Measurements from ENCODE around the gene ETF1.
"Not testable (repeated sequence)": the region's sequence is repeated elsewhere in the genome, so short reads cannot be mapped to it uniquely, and the experiment has no call there.

ETF1 gene

DNA sequence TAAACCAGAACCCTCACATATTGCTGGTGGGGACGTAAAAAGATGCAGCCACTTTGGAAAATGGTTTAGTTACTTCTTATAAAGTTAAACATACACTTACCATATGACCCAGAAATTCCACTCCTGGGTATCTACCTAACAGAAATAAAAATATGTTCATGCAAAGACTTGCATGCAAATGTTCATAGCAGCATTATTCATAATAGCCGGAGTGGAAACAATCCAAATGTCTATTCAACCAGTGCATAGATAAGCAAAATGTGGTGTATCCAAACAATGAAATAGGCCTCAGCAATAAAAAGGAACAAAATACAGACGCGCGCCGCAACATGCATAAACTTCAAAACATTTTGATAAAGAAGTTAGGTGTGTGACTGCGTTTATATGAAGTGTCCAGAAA, 66.1 kb downstream of the ETF1 start:
- no peak for FAIRE-seq

DNA sequence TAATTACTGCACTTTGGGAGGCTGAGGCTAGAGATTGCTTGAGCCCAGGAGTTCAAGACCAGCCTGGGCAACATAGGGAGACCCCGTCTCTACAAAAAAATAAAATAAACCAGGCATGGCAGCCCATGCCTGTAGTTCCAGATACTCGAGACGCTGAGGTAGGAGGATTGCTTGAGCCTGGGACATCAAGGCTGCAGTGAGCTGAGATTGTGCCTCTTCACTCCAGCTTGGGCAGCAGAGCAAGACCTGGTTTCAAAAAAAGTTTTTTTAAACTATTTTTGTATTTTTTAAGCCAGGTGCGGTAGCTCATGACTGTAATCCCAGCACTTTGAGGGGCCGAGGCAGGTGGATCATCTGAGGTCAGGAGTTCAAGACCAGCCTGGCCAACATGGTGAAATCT, 69.9 kb downstream of the ETF1 start:
- not testable (repeated sequence) for FAIRE-seq

DNA sequence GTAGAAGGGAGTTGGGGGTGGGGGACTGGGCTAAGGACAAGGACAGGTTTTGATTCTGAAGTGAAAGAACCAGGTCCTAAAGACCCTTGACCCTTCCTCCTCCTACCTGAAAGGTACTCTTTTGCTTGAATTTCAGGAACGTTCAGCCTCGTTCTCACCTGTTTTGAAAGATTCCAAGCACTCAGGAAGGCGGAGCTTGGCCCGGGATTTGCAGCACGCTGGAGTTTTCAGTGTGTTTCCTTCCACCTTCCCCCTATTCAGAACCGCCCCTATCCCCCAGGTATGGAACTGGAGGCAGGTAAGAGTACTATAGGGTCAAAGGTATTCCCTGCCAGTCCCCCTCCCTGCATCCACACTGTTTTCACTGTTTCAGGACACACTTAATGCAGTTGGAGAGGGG, 70.7 kb downstream of the ETF1 start:
- no peak for FAIRE-seq

DNA sequence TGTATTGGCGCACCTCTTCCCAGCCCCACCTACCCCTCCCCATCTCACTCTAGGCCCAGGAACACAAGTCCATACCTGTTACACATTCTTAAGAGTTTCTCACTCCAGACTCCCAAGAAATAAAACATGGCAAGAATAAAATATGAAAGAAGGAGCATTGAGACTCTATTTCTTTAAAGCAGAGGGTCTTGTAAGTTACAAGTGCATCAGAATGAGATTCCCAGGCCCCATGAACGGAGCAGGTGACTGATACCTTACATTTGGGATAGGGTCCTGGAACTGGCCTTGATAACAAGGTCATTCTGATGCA, 72.0 kb downstream of the ETF1 start:
- no peak for FAIRE-seq

DNA sequence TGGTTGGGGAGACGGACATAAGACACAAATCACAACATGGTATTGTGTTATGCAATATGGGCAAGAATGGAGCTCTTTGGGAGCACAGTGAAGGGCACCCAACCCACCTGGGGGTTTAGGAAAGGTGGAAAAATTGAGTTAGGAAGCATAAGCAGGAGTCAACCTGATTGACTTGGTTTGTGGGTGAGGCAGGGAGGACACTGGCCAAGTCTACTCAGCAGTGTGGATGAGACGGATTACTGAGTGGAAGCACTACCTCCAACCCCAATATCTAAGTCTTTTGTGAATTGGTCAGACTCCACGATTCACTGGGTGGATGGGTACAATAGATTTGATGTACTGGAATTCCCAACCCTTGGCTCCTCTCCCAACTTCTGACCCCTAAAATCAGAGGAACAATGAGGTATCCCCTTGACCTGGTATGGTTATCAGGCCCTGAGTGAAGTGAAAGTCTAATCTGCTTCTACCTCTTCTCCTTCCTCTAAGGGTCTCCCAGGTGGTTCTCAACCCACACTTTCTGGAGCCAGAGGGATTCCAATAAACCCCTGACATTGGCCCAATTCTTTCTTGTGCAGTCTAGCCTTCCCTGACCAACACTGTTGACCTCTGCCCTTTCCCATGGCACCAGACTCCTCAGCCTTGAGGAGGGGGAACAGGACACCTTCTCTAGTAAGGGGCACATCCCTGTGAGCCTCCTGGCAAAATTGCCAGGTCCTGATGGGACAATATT, 72.5 kb downstream of the ETF1 start:
- FAIRE-seq: no peak

DNA sequence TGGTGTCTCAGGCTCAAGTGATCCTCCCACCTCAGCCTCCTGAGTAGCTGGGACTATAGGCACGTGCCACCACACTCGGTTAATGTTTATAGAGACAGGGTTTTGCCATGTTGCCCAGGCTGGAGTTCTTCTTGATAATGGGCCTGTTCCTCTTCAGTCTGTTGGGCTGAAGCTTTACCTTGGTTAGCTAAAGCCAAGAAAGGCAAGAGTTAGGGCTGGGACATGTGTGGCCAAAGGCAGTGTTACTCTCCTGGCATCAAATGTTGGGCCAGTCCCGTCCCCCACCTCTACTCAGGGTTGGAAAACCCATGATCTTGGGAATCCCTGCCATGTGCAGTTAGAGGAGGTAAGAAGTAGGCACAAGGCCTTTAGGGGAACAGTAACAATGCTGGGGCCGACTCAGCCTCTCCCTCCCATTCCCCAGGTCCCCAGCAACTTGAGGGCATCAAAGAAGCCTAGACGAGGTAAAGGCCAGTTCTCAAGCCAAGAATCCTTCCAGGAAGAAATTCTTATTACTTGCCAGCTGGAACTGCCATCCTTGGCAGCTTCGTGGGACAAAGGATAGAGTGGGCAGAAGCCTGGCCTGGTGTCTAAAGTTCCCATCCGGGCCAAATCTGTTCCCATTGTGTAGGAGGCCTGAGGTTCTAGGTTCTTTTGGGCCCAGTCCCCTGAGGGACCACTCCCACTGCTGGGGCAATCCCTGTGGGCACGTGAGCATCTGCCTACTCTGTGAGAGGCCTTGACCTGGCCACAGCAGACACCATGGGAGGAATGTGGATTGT, 73.3 kb downstream of the ETF1 start:
- FAIRE-seq: no peak

DNA sequence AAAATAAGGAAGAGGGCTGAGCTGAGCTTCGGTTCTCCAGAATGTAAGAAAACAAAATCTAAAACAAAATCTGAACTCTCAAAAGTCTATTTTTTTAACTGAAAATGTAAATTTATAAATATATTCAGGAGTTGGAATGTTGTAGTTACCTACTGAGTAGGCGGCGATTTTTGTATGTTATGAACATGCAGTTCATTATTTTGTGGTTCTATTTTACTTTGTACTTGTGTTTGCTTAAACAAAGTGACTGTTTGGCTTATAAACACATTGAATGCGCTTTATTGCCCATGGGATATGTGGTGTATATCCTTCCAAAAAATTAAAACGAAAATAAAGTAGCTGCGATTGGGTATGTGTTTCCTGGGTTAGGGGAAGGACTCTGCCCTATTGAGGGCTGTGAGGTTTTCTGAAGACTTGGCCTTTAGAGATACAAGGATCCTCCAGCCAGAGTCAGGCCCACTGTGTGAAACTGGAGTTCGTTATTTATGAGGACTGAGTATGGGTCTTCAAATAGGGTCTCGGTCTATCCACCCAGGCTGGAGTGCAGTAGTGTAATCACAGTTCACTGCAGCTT, 74.0 kb downstream of the ETF1 start:
- no peak for FAIRE-seq

DNA sequence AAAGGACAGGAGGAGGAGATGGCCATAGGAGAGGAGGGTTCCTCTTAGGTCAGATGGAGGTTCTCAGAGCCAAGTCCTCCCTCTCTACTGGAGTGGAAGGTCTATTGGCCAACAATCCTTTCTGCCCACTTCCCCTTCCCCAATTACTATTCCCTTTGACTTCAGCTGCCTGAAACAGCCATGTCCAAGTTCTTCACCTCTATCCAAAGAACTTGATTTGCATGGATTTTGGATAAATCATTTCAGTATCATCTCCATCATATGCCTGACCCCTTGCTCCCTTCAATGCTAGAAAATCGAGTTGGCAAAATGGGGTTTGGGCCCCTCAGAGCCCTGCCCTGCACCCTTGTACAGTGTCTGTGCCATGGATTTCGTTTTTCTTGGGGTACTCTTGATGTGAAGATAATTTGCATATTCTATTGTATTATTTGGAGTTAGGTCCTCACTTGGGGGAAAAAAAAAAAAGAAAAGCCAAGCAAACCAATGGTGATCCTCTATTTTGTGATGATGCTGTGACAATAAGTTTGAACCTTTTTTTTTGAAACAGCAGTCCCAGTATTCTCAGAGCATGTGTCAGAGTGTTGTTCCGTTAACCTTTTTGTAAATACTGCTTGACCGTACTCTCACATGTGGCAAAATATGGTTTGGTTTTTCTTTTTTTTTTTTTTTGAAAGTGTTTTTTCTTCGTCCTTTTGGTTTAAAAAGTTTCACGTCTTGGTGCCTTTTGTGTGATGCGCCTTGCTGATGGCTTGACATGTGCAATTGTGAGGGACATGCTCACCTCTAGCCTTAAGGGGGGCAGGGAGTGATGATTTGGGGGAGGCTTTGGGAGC, 74.7 kb downstream of the ETF1 start:
- no peak for FAIRE-seq

DNA sequence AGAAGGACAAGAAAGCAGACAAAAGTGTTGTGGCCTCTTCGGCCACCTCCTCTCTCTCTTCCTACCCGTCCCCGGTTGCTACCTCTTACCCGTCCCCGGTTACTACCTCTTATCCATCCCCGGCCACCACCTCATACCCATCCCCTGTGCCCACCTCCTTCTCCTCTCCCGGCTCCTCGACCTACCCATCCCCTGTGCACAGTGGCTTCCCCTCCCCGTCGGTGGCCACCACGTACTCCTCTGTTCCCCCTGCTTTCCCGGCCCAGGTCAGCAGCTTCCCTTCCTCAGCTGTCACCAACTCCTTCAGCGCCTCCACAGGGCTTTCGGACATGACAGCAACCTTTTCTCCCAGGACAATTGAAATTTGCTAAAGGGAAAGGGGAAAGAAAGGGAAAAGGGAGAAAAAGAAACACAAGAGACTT, 75.3 kb downstream of the ETF1 start:
- no peak for FAIRE-seq

DNA sequence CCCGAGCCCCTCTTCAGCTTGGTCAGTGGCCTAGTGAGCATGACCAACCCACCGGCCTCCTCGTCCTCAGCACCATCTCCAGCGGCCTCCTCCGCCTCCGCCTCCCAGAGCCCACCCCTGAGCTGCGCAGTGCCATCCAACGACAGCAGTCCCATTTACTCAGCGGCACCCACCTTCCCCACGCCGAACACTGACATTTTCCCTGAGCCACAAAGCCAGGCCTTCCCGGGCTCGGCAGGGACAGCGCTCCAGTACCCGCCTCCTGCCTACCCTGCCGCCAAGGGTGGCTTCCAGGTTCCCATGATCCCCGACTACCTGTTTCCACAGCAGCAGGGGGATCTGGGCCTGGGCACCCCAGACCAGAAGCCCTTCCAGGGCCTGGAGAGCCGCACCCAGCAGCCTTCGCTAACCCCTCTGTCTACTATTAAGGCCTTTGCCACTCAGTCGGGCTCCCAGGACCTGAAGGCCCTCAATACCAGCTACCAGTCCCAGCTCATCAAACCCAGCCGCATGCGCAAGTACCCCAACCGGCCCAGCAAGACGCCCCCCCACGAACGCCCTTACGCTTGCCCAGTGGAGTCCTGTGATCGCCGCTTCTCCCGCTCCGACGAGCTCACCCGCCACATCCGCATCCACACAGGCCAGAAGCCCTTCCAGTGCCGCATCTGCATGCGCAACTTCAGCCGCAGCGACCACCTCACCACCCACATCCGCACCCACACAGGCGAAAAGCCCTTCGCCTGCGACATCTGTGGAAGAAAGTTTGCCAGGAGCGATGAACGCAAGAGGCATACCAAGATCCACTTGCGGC, 75.9 kb downstream of the ETF1 start:
- FAIRE-seq: no peak

DNA sequence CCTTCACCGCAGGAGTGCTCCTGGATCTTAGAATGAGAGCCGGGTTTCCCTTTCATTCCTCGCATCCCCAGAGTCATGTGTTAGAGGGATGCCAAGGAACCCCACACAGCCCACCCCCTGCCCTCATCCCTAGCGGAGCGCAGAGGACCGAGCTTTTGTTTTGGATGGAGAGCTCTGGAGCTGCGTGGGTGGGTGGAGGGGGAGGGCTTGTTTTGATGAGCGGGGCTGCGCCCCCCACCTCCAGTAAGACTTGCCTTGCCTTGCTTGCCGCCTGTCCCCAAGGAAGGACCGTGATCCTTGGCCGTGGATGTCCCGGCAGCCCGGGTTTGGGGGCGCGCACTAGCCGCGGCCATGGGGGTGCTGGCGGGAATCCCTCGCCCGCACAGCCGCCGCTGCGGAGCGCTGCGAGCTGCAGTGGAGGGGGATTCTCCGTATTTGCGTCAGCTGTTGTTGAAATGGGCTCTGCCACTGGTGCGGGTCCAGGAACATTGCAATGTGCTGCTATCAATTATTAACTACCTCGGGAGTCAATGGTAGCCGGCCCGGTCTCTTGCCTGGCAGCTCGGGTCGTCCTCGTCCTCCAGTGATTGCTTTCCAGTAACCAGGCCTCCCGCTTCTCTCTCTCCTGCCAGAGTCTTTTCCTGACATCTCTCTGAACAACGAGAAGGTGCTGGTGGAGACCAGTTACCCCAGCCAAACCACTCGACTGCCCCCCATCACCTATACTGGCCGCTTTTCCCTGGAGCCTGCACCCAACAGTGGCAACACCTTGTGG, 76.7 kb downstream of the ETF1 start:
- no peak for FAIRE-seq

DNA sequence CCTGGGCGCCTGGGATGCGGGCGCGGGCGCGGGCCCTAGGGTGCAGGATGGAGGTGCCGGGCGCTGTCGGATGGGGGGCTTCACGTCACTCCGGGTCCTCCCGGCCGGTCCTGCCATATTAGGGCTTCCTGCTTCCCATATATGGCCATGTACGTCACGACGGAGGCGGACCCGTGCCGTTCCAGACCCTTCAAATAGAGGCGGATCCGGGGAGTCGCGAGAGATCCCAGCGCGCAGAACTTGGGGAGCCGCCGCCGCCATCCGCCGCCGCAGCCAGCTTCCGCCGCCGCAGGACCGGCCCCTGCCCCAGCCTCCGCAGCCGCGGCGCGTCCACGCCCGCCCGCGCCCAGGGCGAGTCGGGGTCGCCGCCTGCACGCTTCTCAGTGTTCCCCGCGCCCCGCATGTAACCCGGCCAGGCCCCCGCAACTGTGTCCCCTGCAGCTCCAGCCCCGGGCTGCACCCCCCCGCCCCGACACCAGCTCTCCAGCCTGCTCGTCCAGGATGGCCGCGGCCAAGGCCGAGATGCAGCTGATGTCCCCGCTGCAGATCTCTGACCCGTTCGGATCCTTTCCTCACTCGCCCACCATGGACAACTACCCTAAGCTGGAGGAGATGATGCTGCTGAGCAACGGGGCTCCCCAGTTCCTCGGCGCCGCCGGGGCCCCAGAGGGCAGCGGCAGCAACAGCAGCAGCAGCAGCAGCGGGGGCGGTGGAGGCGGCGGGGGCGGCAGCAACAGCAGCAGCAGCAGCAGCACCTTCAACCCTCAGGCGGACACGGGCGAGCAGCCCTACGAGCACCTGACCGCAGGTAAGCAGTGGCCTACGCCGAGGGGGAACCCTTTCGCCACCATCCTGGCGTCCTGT, 77.5 kb downstream of the ETF1 start, which contains the start of gene EGR1:
Gene EGR1, plus strand, starts transcription at position 219 of the 864 bp plus-strand sequence. Its CDS starts 283 bp downstream, at position 502.
- FAIRE-seq: no peak

DNA sequence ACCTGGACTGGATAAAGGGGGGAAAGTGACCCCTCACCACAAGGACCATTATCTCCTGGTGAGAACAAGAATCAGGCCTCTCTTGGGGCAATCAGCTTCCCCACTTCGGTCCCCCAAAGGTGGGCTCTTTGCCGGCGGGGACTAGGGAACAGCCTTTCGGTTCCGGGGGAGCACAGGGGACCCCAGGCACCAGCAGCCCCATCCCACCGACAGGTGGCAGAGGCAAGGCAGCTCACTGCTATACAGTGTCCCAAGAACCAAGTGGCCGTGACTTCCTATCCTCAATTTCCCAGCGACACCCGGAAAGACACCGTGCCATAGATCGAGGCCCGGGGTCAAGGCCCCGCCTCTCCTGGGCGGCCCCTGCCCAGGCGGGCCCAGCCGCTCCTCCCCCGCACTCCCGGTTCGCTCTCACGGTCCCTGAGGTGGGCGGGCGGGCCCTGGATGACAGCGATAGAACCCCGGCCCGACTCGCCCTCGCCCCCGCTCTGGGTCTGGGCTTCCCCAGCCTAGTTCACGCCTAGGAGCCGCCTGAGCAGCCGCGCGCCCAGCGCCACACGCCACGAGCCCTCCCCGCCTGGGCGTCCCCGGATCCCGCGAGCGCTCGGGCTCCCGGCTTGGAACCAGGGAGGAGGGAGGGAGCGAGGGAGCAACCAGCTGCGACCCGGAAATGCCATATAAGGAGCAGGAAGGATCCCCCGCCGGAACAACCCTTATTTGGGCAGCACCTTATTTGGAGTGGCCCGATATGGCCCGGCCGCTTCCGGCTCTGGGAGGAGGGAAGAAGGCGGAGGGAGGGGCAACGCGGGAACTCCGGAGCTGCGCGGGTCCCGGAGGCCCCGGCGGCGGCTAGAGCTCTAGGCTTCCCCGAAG, 78.4 kb downstream of the ETF1 start:
- FAIRE-seq: peak; percentile 45

DNA sequence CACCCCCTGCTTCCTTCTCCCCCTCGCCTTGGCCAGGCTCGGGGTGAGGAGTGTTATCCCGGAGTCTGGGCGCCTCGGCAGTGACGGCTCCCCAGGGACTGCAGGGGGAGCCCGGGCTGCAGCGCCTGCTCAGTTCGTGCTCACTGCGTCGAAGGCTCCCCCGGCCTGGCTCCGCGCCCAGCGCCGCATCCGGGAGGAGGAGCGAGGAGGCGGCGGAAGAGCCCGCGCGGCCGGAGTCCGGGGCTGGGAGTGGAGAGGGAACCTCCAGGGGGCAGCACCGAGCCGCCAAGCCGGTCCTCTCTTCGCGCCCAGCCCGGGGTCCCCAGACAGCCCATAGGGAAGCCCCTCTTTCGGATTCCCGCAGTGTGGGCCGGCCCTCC, 79.0 kb downstream of the ETF1 start:
- no peak for FAIRE-seq

DNA sequence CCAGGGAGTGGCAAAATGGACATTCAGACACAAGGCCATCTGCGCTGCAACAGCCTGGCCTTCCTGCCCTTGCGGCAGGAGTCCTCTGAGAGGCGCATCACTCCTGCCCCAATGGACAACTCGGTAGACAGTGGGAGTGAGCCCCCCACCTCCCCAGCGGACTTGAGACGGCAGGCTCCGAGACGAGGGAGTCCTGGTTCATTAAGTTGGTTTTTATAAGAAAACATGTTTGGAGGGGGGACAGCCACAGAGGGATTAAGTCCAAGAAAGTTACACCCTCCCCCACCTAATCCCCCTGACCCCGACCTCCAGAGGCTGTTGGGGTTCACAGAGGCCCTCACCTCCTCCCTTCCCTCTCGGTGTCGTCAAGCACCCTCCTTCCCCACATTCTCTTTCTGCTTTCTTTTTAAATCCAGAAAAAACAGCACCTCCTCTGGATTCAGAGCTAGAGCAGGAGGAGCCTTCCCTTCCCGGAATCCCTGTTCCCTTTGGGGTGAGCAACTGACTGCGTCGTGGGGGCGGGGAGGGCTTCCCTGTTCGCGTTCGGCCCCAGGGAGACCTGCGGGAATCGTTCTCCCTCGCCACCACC, 79.5 kb downstream of the ETF1 start:
- no peak for FAIRE-seq

DNA sequence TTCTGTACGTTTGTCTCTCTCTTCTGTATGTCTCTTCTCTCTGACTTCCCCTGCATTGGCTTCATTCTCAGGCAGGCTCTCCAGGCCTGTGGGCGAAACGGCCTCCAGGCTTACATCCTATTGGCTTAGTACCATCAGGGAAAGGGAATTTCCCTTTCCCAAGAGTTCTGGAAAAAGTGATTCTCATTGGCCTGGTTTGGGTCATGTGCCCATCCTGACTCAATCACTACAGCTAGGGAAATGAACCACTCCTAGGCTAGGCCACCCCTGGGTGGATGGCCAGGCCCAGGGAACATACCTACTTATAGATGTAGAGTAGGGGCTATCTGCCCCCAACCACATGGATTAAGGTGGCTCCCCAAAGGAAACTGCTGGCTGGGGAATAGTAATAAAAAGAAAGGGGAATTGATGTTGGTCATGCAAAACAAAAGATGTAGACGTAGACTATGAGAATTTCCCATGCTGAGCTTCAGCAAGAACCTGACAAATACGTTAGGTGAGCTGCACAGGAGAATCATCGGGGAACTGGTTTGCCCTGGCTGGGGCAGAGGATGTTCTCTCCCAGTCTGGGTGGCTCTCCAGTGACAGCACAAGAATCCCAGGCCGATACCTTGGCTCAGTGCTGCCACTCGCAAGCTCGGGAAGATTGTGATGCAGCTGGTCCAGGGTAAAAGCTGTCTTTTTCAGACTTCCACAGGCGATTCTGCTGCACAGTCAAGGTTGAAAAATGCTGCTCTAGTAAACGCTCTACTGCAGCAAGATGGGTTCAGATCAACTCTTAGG, 81.5 kb downstream of the ETF1 start:
- FAIRE-seq: no peak

DNA sequence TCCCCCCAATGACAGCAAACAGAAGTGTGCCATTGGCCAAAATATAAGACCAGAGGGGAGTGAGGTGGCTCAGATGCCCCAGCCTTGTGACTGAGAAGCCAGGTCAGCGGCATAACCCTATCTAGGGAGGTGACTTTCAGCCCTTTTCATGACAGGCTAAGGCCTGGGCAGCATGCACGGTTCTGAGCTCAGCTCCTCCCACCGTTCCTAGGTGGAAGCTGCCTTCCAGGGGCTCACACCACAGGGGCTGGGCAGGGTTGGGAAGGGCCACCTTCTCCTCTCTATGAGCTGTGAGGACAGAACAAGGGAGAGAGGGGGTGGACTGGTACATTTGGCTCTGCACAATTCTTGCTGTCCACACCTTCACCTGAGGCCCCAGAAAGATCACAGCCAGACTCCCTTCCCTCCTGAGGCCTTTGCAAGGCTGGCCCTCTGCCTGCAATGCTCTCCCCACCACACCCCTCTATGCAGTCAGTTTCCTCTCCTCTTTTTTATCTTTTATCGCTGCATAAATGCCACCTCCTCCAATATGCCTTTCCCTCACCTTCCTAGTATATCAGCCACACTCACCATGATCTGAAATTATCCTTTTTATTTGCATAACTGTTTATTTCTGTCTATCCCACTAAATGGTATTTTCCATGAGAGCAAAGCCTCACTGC, 82.9 kb downstream of the ETF1 start:
- no peak for FAIRE-seq

Data from TTC549 (cell line).